OCI-M2 (cell line): ENCODE results near the gene GPX4.

ENCODE experiments used
- DNase-seq: peaks from one replicate; lab custom pipeline; 2025; ENCODE audit not compliant: unreplicated experiment; lab: John Stamatoyannopoulos, UW

Gene GPX4

GRCh38 chr19:1130771-1131717 lies 27.2 kb downstream of the GPX4 start:
- no peak for DNase-seq

- DNase-seq = no peak
Measured at GRCh38 chr19:1131718-1132551, 28.1 kb downstream of the GPX4 start.

- no peak for DNase-seq
Measured at GRCh38 chr19:1132552-1133383, 29.0 kb downstream of the GPX4 start.

- DNase-seq = no peak
Measured at GRCh38 chr19:1133471-1133929, 29.7 kb downstream of the GPX4 start.

GRCh38 chr19:1134431-1134830 lies 30.6 kb downstream of the GPX4 start:
- DNase-seq = no peak

- no peak for DNase-seq
Measured at GRCh38 chr19:1135454-1135853, 31.7 kb downstream of the GPX4 start.

GRCh38 chr19:1136201-1136600 lies 32.4 kb downstream of the GPX4 start:
- no peak for DNase-seq

GRCh38 chr19:1136621-1137317 lies 33.0 kb downstream of the GPX4 start:
- DNase-seq = no peak

GRCh38 chr19:1138121-1138520 lies 34.3 kb downstream of the GPX4 start:
- no peak for DNase-seq

GRCh38 chr19:1139126-1139525 lies 35.3 kb downstream of the GPX4 start:
- no peak for DNase-seq

GRCh38 chr19:1140272-1141027 lies 36.7 kb downstream of the GPX4 start:
- DNase-seq = no peak

- no peak for DNase-seq
Measured at GRCh38 chr19:1141944-1142343, 38.1 kb downstream of the GPX4 start.

GRCh38 chr19:1143828-1144399 lies 40.1 kb downstream of the GPX4 start:
- no peak for DNase-seq

- no peak for DNase-seq
Measured at GRCh38 chr19:1144741-1145140, 40.9 kb downstream of the GPX4 start.

GRCh38 chr19:1145635-1146411 lies 42.0 kb downstream of the GPX4 start:
- no peak for DNase-seq

- no peak for DNase-seq
Measured at GRCh38 chr19:1146412-1146699, 42.6 kb downstream of the GPX4 start.

GRCh38 chr19:1146858-1147780 lies 43.3 kb downstream of the GPX4 start:
- DNase-seq = no peak
